ENCODE measurements around the gene PLA2G6. TPM values are rescaled to one million over a fixed set of nuclear protein-coding genes. Genes with fewer than 3 reads are reported as not detected.
A peak's percentile ranks its signal among the peaks of the same experiment; 100 is the strongest.

The PLA2G6 gene
- total and polyA plus RNA-seq, 12 donors: 6.9 to 324 (median 72.6) TPM

DNA sequence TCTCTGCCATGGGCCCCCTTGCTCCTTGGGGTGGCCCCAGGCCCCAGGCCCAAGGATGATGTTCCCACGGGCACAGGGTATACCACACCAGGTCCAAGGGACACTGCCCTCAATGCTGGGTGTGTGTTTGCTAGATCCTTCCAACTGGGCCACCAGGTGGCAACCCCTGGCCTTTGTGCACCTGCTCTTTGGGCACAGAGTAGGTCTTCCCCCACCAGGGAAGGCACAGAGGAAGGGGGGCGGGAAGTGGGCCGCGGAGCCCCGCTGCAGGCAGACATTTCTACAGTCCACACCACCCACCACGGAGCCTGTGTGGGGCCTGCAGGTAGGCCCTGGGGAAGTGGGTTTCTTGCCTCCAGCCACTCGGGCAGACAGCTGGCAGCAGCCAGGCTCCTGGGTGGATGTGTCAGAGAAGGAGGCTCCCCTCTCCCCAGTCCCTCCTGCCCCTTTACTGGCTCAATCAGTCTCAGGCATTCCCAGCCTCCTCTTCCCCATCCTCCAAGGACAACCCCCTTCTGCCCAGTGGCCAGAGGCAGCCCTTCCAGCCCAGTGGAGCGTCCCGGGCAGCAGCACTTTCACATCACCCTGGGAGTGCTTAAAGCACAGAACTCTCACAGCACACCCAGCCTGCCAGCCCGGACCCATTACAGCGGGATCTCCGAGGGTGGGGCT is 41.8 kb upstream of the PLA2G6 start:
- Histone ChIP-seq H3K27ac (no peak overlapping the region), H3K4me3 (no peak overlapping the region), H3K4me1 (replicated peaks in 1 of 2) (peaks cover 16 to 25% of the 10 kb centered on the region in 2 donors), H3K9me3 (replicated peaks in 1 of 3) (no peaks in the 10 kb centered on the region), H3K36me3 (replicated peaks in 1 of 2) (peaks cover 0 to 37% of the 10 kb centered on the region in 2 donors), H3K27me3 (no peaks in the 10 kb centered on the region)
- TF ChIP-seq, protein P1, sequence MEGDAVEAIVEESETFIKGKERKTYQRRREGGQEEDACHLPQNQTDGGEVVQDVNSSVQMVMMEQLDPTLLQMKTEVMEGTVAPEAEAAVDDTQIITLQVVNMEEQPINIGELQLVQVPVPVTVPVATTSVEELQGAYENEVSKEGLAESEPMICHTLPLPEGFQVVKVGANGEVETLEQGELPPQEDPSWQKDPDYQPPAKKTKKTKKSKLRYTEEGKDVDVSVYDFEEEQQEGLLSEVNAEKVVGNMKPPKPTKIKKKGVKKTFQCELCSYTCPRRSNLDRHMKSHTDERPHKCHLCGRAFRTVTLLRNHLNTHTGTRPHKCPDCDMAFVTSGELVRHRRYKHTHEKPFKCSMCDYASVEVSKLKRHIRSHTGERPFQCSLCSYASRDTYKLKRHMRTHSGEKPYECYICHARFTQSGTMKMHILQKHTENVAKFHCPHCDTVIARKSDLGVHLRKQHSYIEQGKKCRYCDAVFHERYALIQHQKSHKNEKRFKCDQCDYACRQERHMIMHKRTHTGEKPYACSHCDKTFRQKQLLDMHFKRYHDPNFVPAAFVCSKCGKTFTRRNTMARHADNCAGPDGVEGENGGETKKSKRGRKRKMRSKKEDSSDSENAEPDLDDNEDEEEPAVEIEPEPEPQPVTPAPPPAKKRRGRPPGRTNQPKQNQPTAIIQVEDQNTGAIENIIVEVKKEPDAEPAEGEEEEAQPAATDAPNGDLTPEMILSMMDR (IDR thresholded peaks at IDR 0.05): no peak
- no peak for TF ChIP-seq POLR2A (IDR thresholded peaks at IDR 0.05)
- intact Hi-C loops (cut with DNase I): loop anchor here in 1 of 2 donors (10.0 kb wide), 1 partner anchor 109 kb away; the partner anchor contains the start of gene BAIAP2L2
- DNase-seq: peak in 1 of 7 donors; percentile 39
- WGBS, 4 donors: 69 to 79% (median 76%) methylated on average over 8 to 12 of the region's 12 CpGs

DNA sequence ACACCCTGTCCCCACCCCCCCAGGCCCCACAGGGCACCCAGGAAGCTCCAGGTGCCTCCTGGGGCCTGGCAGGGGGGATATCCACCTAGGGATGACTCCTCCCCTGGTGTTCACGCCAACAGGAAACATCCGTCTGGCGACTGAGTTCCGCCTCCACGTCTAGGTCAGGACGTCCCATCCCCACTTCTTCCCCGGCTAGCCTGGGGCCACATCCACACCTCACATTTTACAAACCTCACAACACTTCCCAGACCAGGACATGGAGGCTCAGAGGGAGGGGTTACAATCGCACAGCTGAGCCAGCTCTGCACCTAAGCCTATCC is 41.1 kb upstream of the PLA2G6 start:
- TF ChIP-seq, protein P1 (IDR thresholded peaks at IDR 0.05): no peak
- no peak for TF ChIP-seq POLR2A (IDR thresholded peaks at IDR 0.05)
- Histone ChIP-seq H3K36me3 (replicated peaks in 1 of 2) (peaks cover 0 to 33% of the 10 kb centered on the region in 2 donors), H3K4me3 (no peak overlapping the region), H3K9me3 (replicated peaks in 1 of 3) (no peaks in the 10 kb centered on the region), H3K27me3 (no peaks in the 10 kb centered on the region), H3K27ac (no peak overlapping the region), H3K4me1 (replicated peaks in 1 of 2) (peaks cover 14 to 25% of the 10 kb centered on the region in 2 donors)
- intact Hi-C loops (cut with DNase I): loop anchor here in 1 of 2 donors (10.0 kb wide), 1 partner anchor 108 kb away; the partner anchor contains the start of gene BAIAP2L2
- WGBS, 4 donors: 70 to 80% (median 75%) methylated on average over 3 to 8 of the region's 8 CpGs
- DNase-seq: no peak

GRCh38 chr22:38221908-38222796 is 40.5 kb upstream of the PLA2G6 start:
- H3K9me3 ChIP-seq (replicated peaks in 1 of 3): no peaks in the 10 kb centered on the region
- intact Hi-C loops (cut with DNase I): loop anchor here in 1 of 2 donors (10.0 kb wide), 1 partner anchor 107 kb away; the partner anchor contains the start of gene BAIAP2L2
- WGBS, 4 donors: 93 to 97% (median 94%) methylated on average over 19 to 25 of the region's 25 CpGs
- no peak for DNase-seq
- peaks cover 13 to 21% of the 10 kb centered on the region in 2 donors for H3K4me1 ChIP-seq (replicated peaks in 1 of 2)
- no peak overlapping the region for H3K4me3 ChIP-seq
- TF ChIP-seq, protein P1 (IDR thresholded peaks at IDR 0.05): no peak
- TF ChIP-seq POLR2A (IDR thresholded peaks at IDR 0.05): no peak
- H3K27ac ChIP-seq: no peak overlapping the region
- no peaks in the 10 kb centered on the region for H3K27me3 ChIP-seq
- peaks cover 0 to 29% of the 10 kb centered on the region in 2 donors for H3K36me3 ChIP-seq (replicated peaks in 1 of 2)

DNA sequence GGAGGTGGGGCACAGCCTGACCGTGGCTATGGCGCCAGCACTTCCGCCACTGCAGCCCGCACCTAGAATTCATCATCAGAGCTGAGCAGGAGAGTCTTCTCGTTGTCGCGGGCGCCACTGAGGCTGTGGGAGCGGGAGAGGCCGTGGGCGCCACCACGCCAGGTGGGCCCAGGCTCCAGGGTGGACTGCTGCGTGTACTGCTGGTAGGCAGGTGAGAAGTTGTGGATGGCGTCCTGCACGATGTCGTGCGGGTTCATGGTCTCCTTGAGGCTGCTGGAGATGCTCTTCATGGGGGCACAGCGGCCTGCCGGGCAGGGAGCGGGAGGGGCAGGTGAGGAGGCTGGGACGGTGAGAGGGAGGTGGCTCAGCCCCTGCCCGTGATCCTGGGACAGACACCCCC is 39.8 kb upstream of the PLA2G6 start:
- H3K4me3 ChIP-seq: no peak overlapping the region
- no peaks in the 10 kb centered on the region for H3K9me3 ChIP-seq (replicated peaks in 1 of 3)
- intact Hi-C loops (cut with DNase I): loop anchor here in 1 of 2 donors (10.0 kb wide), 1 partner anchor 107 kb away; the partner anchor contains the start of gene BAIAP2L2
- H3K27ac ChIP-seq: no peak overlapping the region
- TF ChIP-seq POLR2A (IDR thresholded peaks at IDR 0.05): no peak
- TF ChIP-seq, protein P1 (IDR thresholded peaks at IDR 0.05): no peak
- peaks cover 13 to 21% of the 10 kb centered on the region in 2 donors for H3K4me1 ChIP-seq (replicated peaks in 1 of 2)
- DNase-seq: no peak
- H3K36me3 ChIP-seq (replicated peaks in 1 of 2): peaks cover 0 to 25% of the 10 kb centered on the region in 2 donors
- no peaks in the 10 kb centered on the region for H3K27me3 ChIP-seq
- 91 to 96% (median 96%) methylated on average over 9 to 22 of the region's 22 CpGs for WGBS, 4 donors

Measured in adrenal gland (tissue), 12 donors.